IMR-90 (cell line): Measurements from ENCODE around the gene DNAH8. TPM values are rescaled to one million over a fixed set of nuclear protein-coding genes. Genes with fewer than 3 reads are reported as not detected.

Experiments used
- ATAC-seq: fragments of 200-7000 bp; cut with Tn5 transposase; 2 replicates; pipeline ENCODE4 v1.9.1; 2020; ENCODE audit warnings: low read depth, mild to moderate bottlenecking, moderate library complexity
- BruUV-seq: library from RNA; stranded (reverse); fragments of 400-500 nt; replicated peaks from 2 replicates; lab custom pipeline; 2021; lab: Mats Ljungman, UMichigan
- CTCF ChIA-PET: fragments of 300-600 bp; formaldehyde crosslinking; extraction: SDS; loops from one replicate; lab custom pipeline; 2021; ENCODE audit warnings: antibody characterized with exemption; lab: Yijun Ruan, JAX
- POLR2A ChIA-PET: fragments of 300-600 bp; sonication (Branson Sonifier 250); formaldehyde crosslinking; loops from one replicate; lab custom pipeline; 2022; ENCODE audit warnings: antibody characterized with exemption; ENCODE audit not compliant: unreplicated experiment; lab: Charles Lee
- DNase-seq: peaks from one replicate; pipeline ENCODE4 v3.0.0; 2013
- H2AFZ ChIP-seq: replicated peaks from 2 replicates; pipeline ENCODE3; 2013; ENCODE audit warnings: low read length, mild to moderate bottlenecking; ENCODE audit not compliant: poor library complexity
- H2AK5ac ChIP-seq: 2 replicates; pipeline ENCODE4 v1.6.1; 2013; ENCODE audit warnings: low read depth, low read length, inconsistent platforms
- H2AK9ac ChIP-seq: replicated peaks from 2 replicates; pipeline ENCODE3; 2013; ENCODE audit warnings: mild to moderate bottlenecking, low read depth, low read length, moderate library complexity; ENCODE audit not compliant: poor library complexity
- H2BK120ac ChIP-seq: 2 replicates; pipeline ENCODE4 v1.6.1; 2013; ENCODE audit warnings: low read depth, low read length, inconsistent platforms
- H2BK15ac ChIP-seq: 3 replicates; pipeline ENCODE4 v1.6.1; 2013; ENCODE audit warnings: low read depth, low read length, inconsistent platforms
- H2BK20ac ChIP-seq: 2 replicates; pipeline ENCODE4 v1.6.1; 2013; ENCODE audit warnings: low read depth, mild to moderate bottlenecking, inconsistent platforms, low read length, moderate library complexity
- H2BK5ac ChIP-seq: 2 replicates; pipeline ENCODE4 v1.6.1; 2013; ENCODE audit warnings: mild to moderate bottlenecking, low read depth, low read length, inconsistent platforms; ENCODE audit not compliant: poor library complexity, severe bottlenecking
- H3K14ac ChIP-seq: replicated peaks from 2 replicates; pipeline ENCODE4 v1.6.1; 2013; ENCODE audit warnings: low read depth, low read length, inconsistent platforms
- H3K18ac ChIP-seq: 2 replicates; pipeline ENCODE4 v1.6.1; 2013; ENCODE audit warnings: low read depth, low read length, control low read depth
- H3K23ac ChIP-seq: 2 replicates; pipeline ENCODE4 v1.6.1; 2013; ENCODE audit warnings: low read depth, low read length, inconsistent platforms
- H3K27ac ChIP-seq: 2 replicates; pipeline ENCODE4 v1.5.1; 2013; ENCODE audit warnings: mild to moderate bottlenecking, control low read depth, low read length; ENCODE audit not compliant: insufficient read depth
- H3K27me3 ChIP-seq: 2 replicates; pipeline ENCODE4 v1.6.1; 2013; ENCODE audit warnings: low read length; ENCODE audit not compliant: control insufficient read depth, insufficient read depth
- H3K36me3 ChIP-seq: 2 replicates; pipeline ENCODE4 v1.6.1; 2013; ENCODE audit warnings: low read length, mixed read lengths; ENCODE audit not compliant: control insufficient read depth, insufficient read depth
- H3K4ac ChIP-seq: 2 replicates; pipeline ENCODE4 v1.6.1; 2013; ENCODE audit warnings: low read depth, low read length, inconsistent platforms
- H3K4me1 ChIP-seq: 2 replicates; pipeline ENCODE4 v1.6.1; 2013; ENCODE audit warnings: low read length, mixed read lengths; ENCODE audit not compliant: control insufficient read depth, insufficient read depth
- H3K4me2 ChIP-seq: 2 replicates; pipeline ENCODE4 v1.6.1; 2013; ENCODE audit warnings: low read depth, mild to moderate bottlenecking, control low read depth, low read length, moderate library complexity
- H3K4me3 ChIP-seq: 2 replicates; pipeline ENCODE4 v1.5.1; 2013; ENCODE audit warnings: low read depth, mild to moderate bottlenecking, control low read depth, low read length, moderate library complexity; ENCODE audit not compliant: insufficient read depth
- H3K56ac ChIP-seq: 2 replicates; pipeline ENCODE4 v1.6.1; 2013; ENCODE audit warnings: low read length, inconsistent platforms; ENCODE audit not compliant: insufficient read depth; ENCODE audit errors: extremely low read depth
- H3K79me1 ChIP-seq, 2 experiments: 2 replicates each; pipeline ENCODE4 v1.6.1; 2013; ENCODE audit warnings: low read length in 2 of 2, inconsistent platforms in 1 of 2, low read depth in 1 of 2
- H3K9ac ChIP-seq: 2 replicates; pipeline ENCODE4 v1.6.1; 2013; ENCODE audit warnings: low read depth, low read length, control low read depth
- H3K9me1 ChIP-seq: 2 replicates; pipeline ENCODE4 v1.6.1; 2013; ENCODE audit warnings: low read length, inconsistent platforms; ENCODE audit not compliant: insufficient read depth
- H3K9me3 ChIP-seq: 2 replicates; pipeline ENCODE4 v1.6.1; 2013; ENCODE audit warnings: low read length; ENCODE audit not compliant: control insufficient read depth, insufficient read depth
- H4K20me1 ChIP-seq: 2 replicates; pipeline ENCODE4 v1.6.1; 2013; ENCODE audit warnings: low read length, inconsistent platforms; ENCODE audit not compliant: insufficient read depth
- H4K5ac ChIP-seq: 2 replicates; pipeline ENCODE4 v1.6.1; 2013; ENCODE audit warnings: mild to moderate bottlenecking, low read depth, low read length, control low read depth
- H4K8ac ChIP-seq, 2 experiments: 2 replicates each; pipeline ENCODE4 v1.6.1; 2013; ENCODE audit warnings: low read depth in 2 of 2, low read length in 2 of 2, control low read depth in 1 of 2, inconsistent platforms in 1 of 2
- H4K91ac ChIP-seq: 2 replicates; pipeline ENCODE4 v1.6.1; 2013; ENCODE audit warnings: low read depth, low read length, inconsistent platforms; ENCODE audit not compliant: insufficient read depth
- BHLHE40 ChIP-seq: fragments of 150-350 bp; IDR thresholded peaks from 2 replicates; pipeline ENCODE4 v1.6.1; 2016; ENCODE audit warnings: mild to moderate bottlenecking, low read depth, low read length
- POLR2A ChIP-seq: IDR thresholded peaks from 2 replicates; pipeline ENCODE4 v1.6.1; 2012; ENCODE audit warnings: mild to moderate bottlenecking, low read depth, low read length
- WGBS, 2 experiments: methylation state at CpG; one replicate each; pipeline versions ENCODE4 v1.1.5 to v1.1.7; 2013; ENCODE audit warnings: missing lambda C conversion rate in 2 of 2; ENCODE audit not compliant: insufficient read length in 1 of 2; ENCODE audit errors: extremely low coverage in 2 of 2; 5-methylcytosine and 5-hydroxymethylcytosine counted together
- dilution Hi-C: fragments of 300-500 bp; cut with HindIII; formaldehyde crosslinking; loops from one replicate; pipeline ENCODE4 v1.14.3; 2018; ENCODE audit warnings: low sequenced_read_pairs; ENCODE audit not compliant: unreplicated experiment
- in situ Hi-C: fragments of 300-500 bp; cut with MboI; formaldehyde crosslinking; loops from 3 replicates; pipeline ENCODE4 v1.14.3; 2019; ENCODE audit warnings: low sequenced_read_pairs, inconsistent platforms, mixed read lengths
- intact Hi-C: fragments of 100-400 bp; cut with micrococcal nuclease; formaldehyde crosslinking; loops from 2 replicates; pipeline ENCODE4 v1.10.0; 2022
- polyA plus RNA-seq, 3 experiments: library from polyadenylated mRNA; depleted of rRNA; stranded (reverse); fragments of >200 nt; gene quantifications; 2 replicates each; pipeline ENCODE4 v1.2.3, GENCODE V29; 2012; ENCODE audit warnings: low replicate concordance in 1 of 3
- total RNA-seq: library from RNA; depleted of rRNA; stranded (reverse); fragments of >200 nt; gene quantifications from 2 replicates; pipeline ENCODE4 v1.2.3, GENCODE V29; 2012
- TF ChIP-seq, protein P1 (sequence below): fragments of 150-350 bp; IDR thresholded peaks from 2 replicates; pipeline ENCODE4 v1.6.1; 2017; ENCODE audit warnings: mild to moderate bottlenecking, antibody characterized with exemption, low read length, low read depth

The DNAH8 gene
- total and polyA plus RNA-seq, 2 of the 4 experiments (the other 2 are of a cell fraction): not detected

DNA sequence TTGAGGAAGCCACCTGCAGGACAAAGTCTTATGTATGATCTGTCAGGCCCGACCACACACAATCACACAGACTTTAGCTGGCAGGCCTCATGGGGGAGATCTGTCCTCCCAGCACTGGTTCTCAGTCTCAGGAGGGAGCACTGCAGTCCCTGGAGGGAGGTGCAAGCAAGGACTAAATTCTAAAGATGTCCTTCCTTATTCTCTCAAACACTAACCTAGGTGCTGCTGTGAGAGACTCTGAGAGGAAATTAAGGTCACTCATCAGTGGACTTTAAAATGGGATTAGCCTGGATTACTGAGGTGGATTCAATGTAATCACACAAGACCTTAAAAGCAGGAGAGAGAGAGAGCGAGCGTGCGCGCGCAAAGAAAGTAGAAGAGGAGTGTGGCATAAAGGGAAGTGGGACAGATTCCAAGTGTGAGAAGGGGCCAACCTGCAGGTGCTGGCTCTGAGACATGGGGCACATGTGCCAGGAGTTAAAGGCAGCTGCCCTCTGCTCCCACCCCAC lies 26.5 kb upstream of the DNAH8 start:
- H3K9me1 ChIP-seq: peaks cover 15% of the 10 kb centered on the region
- H3K9ac ChIP-seq: no peak overlapping the region
- H3K18ac ChIP-seq: no peak overlapping the region
- ChIA-PET CTCF (no interaction called here), POLR2A (no interaction called here)
- peaks cover 7% of the 10 kb centered on the region; the same call in 1 of the 2 replicates for H3K4me1 ChIP-seq
- no CpG with 5 or more reads among the region's 6 CpGs for WGBS, 2 experiments
- no peak overlapping the region for H2BK20ac ChIP-seq
- no peak overlapping the region for H3K14ac ChIP-seq
- TF ChIP-seq, protein P1, sequence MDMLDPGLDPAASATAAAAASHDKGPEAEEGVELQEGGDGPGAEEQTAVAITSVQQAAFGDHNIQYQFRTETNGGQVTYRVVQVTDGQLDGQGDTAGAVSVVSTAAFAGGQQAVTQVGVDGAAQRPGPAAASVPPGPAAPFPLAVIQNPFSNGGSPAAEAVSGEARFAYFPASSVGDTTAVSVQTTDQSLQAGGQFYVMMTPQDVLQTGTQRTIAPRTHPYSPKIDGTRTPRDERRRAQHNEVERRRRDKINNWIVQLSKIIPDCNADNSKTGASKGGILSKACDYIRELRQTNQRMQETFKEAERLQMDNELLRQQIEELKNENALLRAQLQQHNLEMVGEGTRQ: no peak
- TF ChIP-seq POLR2A (no peak), BHLHE40 (no peak)
- H3K56ac ChIP-seq: no peak overlapping the region
- no peaks in the 10 kb centered on the region for H3K9me3 ChIP-seq
- no peak for DNase-seq
- H2BK5ac ChIP-seq: no peak overlapping the region
- peaks cover 12 to 37% of the 10 kb centered on the region in 2 experiments for H3K79me1 ChIP-seq
- ATAC-seq: no peak
- no peak overlapping the region for H2AK5ac ChIP-seq
- no peak overlapping the region for H2AK9ac ChIP-seq
- H3K27ac ChIP-seq: no peak overlapping the region
- peaks cover 2% of the 10 kb centered on the region for H3K36me3 ChIP-seq
- no peak overlapping the region for H2BK120ac ChIP-seq
- dilution Hi-C loops: no loop called here
- no peaks in the 10 kb centered on the region for H3K27me3 ChIP-seq
- in situ Hi-C loops: no loop called here
- H4K5ac ChIP-seq: no peak overlapping the region
- no peak overlapping the region for H3K23ac ChIP-seq
- H3K4me2 ChIP-seq: no peak overlapping the region
- no peak overlapping the region for H2BK15ac ChIP-seq
- no peak overlapping the region for H4K91ac ChIP-seq
- H3K4me3 ChIP-seq: no peak overlapping the region
- no peak overlapping the region for H2AFZ ChIP-seq
- intact Hi-C loops: no loop called here
- no peak overlapping the region for H3K4ac ChIP-seq
- no TSS peak for BruUV-seq
- no peak overlapping the region for H4K8ac ChIP-seq
- peaks cover 21% of the 10 kb centered on the region for H4K20me1 ChIP-seq
